GM23338 (cell line): ENCODE measurements around the gene NLRP7. TPM values are rescaled to one million over a fixed set of nuclear protein-coding genes. Genes with fewer than 3 reads are reported as not detected.

Experiments used
- ATAC-seq: fragments of 200-7000 bp; cut with Tn5 transposase; 3 replicates; pipeline ENCODE4 v1.9.1; 2020
- DNase-seq: peaks from one replicate; pipeline ENCODE4 v3.0.0-alpha.2; 2015; ENCODE audit warnings: low spot score
- H2AFZ ChIP-seq: fragments of 200-600 bp; sonication (generic); 2 replicates; pipeline ENCODE4 v1.8.0; 2016; ENCODE audit warnings: antibody characterized with exemption, mild to moderate bottlenecking, moderate library complexity
- H3F3A ChIP-seq: fragments of 200-600 bp; sonication (generic); replicated peaks from 2 replicates; pipeline ENCODE4 v1.8.0; 2017; ENCODE audit warnings: antibody characterized with exemption, mixed run types, low read depth
- H3K27ac ChIP-seq: fragments of 200-600 bp; sonication (generic); 2 replicates; pipeline ENCODE4 v1.6.1; 2016; ENCODE audit warnings: low read depth
- H3K27me3 ChIP-seq: fragments of 200-600 bp; sonication (generic); 2 replicates; pipeline ENCODE4 v1.8.0; 2016; ENCODE audit warnings: mild to moderate bottlenecking, mixed run types, moderate library complexity; ENCODE audit not compliant: insufficient read depth
- H3K36me3 ChIP-seq: fragments of 200-600 bp; sonication (generic); 2 replicates; pipeline ENCODE4 v1.8.0; 2016; ENCODE audit warnings: mild to moderate bottlenecking; ENCODE audit not compliant: insufficient read depth
- H3K4me1 ChIP-seq: fragments of 200-600 bp; sonication (generic); 2 replicates; pipeline ENCODE4 v1.8.0; 2016; ENCODE audit warnings: mild to moderate bottlenecking, moderate library complexity; ENCODE audit not compliant: insufficient read depth
- H3K4me2 ChIP-seq: fragments of 200-600 bp; sonication (generic); 2 replicates; pipeline ENCODE4 v1.7.1; 2017; ENCODE audit warnings: mixed run types
- H3K4me3 ChIP-seq: fragments of 200-600 bp; sonication (generic); 2 replicates; pipeline ENCODE4 v1.6.1; 2016; ENCODE audit warnings: mixed run types
- H3K79me2 ChIP-seq: fragments of 200-600 bp; sonication (generic); replicated peaks from 2 replicates; pipeline ENCODE4 v1.8.0; 2017; ENCODE audit warnings: mild to moderate bottlenecking; ENCODE audit not compliant: insufficient read depth
- H3K9me2 ChIP-seq: fragments of 200-600 bp; sonication (generic); 2 replicates; pipeline ENCODE4 v1.8.0; 2017; ENCODE audit not compliant: insufficient read depth
- H4K20me1 ChIP-seq: fragments of 200-600 bp; sonication (generic); replicated peaks from 2 replicates; pipeline ENCODE4 v1.8.0; 2017; ENCODE audit warnings: mild to moderate bottlenecking; ENCODE audit not compliant: insufficient read depth
- H3K27ac Mint-ChIP-seq: 2 replicates; pipeline ENCODE4 v1.8.0; 2020; ENCODE audit warnings: inconsistent platforms, mild to moderate bottlenecking, moderate library complexity, mixed read lengths
- H3K27me3 Mint-ChIP-seq: 3 replicates; pipeline ENCODE4 v1.8.0; 2022; ENCODE audit warnings: low read depth, mild to moderate bottlenecking, moderate library complexity, mixed read lengths, inconsistent platforms; ENCODE audit not compliant: insufficient read depth, poor library complexity
- H3K36me3 Mint-ChIP-seq: 3 replicates; pipeline ENCODE4 v1.8.0; 2021; ENCODE audit warnings: low read depth, mild to moderate bottlenecking, inconsistent platforms, moderate library complexity, mixed read lengths
- H3K4me1 Mint-ChIP-seq: 3 replicates; pipeline ENCODE4 v1.8.0; 2020; ENCODE audit warnings: mild to moderate bottlenecking, inconsistent platforms, mixed read lengths
- H3K4me3 Mint-ChIP-seq: 3 replicates; pipeline ENCODE4 v1.8.0; 2021; ENCODE audit warnings: moderate library complexity, mild to moderate bottlenecking, inconsistent platforms, mixed read lengths
- H3K9me3 Mint-ChIP-seq: 3 replicates; pipeline ENCODE4 v1.8.0; 2020; ENCODE audit warnings: moderate library complexity, mild to moderate bottlenecking, inconsistent platforms, mixed read lengths
- CREB1 ChIP-seq: fragments of 250-450 bp; sonication (Bioruptor Pico); IDR thresholded peaks from 2 replicates; pipeline ENCODE4 v1.5.0; 2020; ENCODE audit warnings: low read depth, mild to moderate bottlenecking, moderate library complexity
- ETS1 ChIP-seq: IDR thresholded peaks from 2 replicates; pipeline ENCODE4 v1.6.1; 2016; ENCODE audit warnings: antibody characterized with exemption
- EZH2 ChIP-seq: fragments of 200-600 bp; sonication (generic); IDR thresholded peaks from one replicate; pipeline ENCODE4 v1.8.0; 2017; ENCODE audit warnings: antibody characterized with exemption, mild to moderate bottlenecking, low read depth; ENCODE audit not compliant: unreplicated experiment
- EZH2phosphoT487 ChIP-seq: fragments of 200-600 bp; sonication (generic); IDR thresholded peaks from one replicate; pipeline ENCODE4 v1.8.1; 2018; ENCODE audit warnings: antibody characterized with exemption; ENCODE audit not compliant: unreplicated experiment
- JUNB ChIP-seq: IDR thresholded peaks from one replicate; pipeline ENCODE4 v1.6.1; 2016; ENCODE audit warnings: antibody characterized with exemption; ENCODE audit not compliant: unreplicated experiment
- NANOG ChIP-seq: IDR thresholded peaks from 2 replicates; pipeline ENCODE4 v1.6.1; 2016; ENCODE audit warnings: antibody characterized with exemption, borderline replicate concordance
- POLR2AphosphoS5 ChIP-seq: IDR thresholded peaks from 2 replicates; pipeline ENCODE4 v1.6.1; 2016; ENCODE audit warnings: antibody characterized with exemption, low read depth
- STAT1 ChIP-seq: IDR thresholded peaks from one replicate; pipeline ENCODE4 v1.6.1; 2016; ENCODE audit warnings: antibody characterized with exemption; ENCODE audit not compliant: unreplicated experiment
- ZNF114 ChIP-seq: fragments of 250-450 bp; sonication (Bioruptor Pico); IDR thresholded peaks from 2 replicates; pipeline ENCODE4 v1.5.0; 2020; ENCODE audit warnings: mild to moderate bottlenecking, moderate library complexity
- ZNF331 ChIP-seq: fragments of 250-450 bp; sonication (Bioruptor Pico); IDR thresholded peaks from 2 replicates; pipeline ENCODE4 v1.5.0; 2020; ENCODE audit warnings: low read depth, mild to moderate bottlenecking, moderate library complexity
- ZNF462 ChIP-seq: fragments of 250-450 bp; sonication (Bioruptor Pico); IDR thresholded peaks from 2 replicates; pipeline ENCODE4 v1.5.0; 2020; ENCODE audit warnings: mild to moderate bottlenecking, moderate library complexity
- long read RNA-seq: library from polyadenylated mRNA; unstranded; transcript quantifications from one replicate; pipeline ENCODE4 v2.0.0, GENCODE V29; 2020; ENCODE audit not compliant: unreplicated experiment
- polyA plus RNA-seq: library from polyadenylated mRNA; unstranded; fragments of >200 nt; fragmentation: Nextera tagmentation; extraction: Ambion mirVana; gene quantifications from 2 replicates; pipeline ENCODE4 v1.2.1, GENCODE V29; 2016
- total RNA-seq: library from RNA; depleted of rRNA; stranded (reverse); fragments of >200 nt; shearing (Covaris generic); gene quantifications from 2 replicates; pipeline ENCODE4 v1.2.3, GENCODE V29; 2014; rRNA removed
- TF ChIP-seq, protein P1 (sequence below): IDR thresholded peaks from one replicate; pipeline ENCODE4 v1.6.1; 2018; ENCODE audit warnings: antibody characterized with exemption; ENCODE audit not compliant: unreplicated experiment
- TF ChIP-seq, protein P2 (sequence below), 2 experiments: fragments of 200-600 bp in 1 of 2; sonication (generic) in 1 of 2; conservative IDR thresholded peaks; 2 replicates each; pipeline versions ENCODE4 v1.5.1 to v1.6.1; 2016 to 2017; ENCODE audit warnings: antibody characterized with exemption in 2 of 2, low read depth in 2 of 2, mild to moderate bottlenecking in 2 of 2, moderate library complexity in 1 of 2

Gene NLRP7
- 1.8 and 2.2 TPM in 2 replicates for total RNA-seq
- 1.2 and 1.4 TPM in 2 replicates for polyA plus RNA-seq
- long read RNA-seq, result 0 reads

- ATAC-seq, result peak; percentile 36; the same call in 2 of the 3 replicates
- no peak within 1 kb of the TSS for H3K4me3 ChIP-seq
- peaks cover 4% of the 10 kb centered on the region; the same call in 2 of the 3 replicates for H3K9me3 Mint-ChIP-seq
- DNase-seq, result peak; percentile 36
- peak within 1 kb of the TSS; percentile 45; the same call in 1 of the 2 replicates for H2AFZ ChIP-seq
- H3K4me1 Mint-ChIP-seq, result peaks cover 12% of the 10 kb centered on the region
- H3K36me3 Mint-ChIP-seq, result no peaks in the 10 kb centered on the region
- no peak within 1 kb of the TSS for H3K27ac ChIP-seq
- H3K36me3 ChIP-seq, result no peaks in the 10 kb centered on the region
- no peaks in the 10 kb centered on the region for H3K27me3 ChIP-seq
- no peak within 1 kb of the TSS for H3K4me2 ChIP-seq
- H3K4me3 Mint-ChIP-seq, result no peak within 1 kb of the TSS
- H3K9me2 ChIP-seq, result no peaks in the 10 kb centered on the region
- no peak within 1 kb of the TSS for H3K27ac Mint-ChIP-seq
- TF ChIP-seq ZNF462 (no peak), ZNF331 (CRISPR knock-in tag) (no peak), NANOG (no peak), POLR2AphosphoS5 (no peak), ZNF114 (CRISPR knock-in tag) (no peak), ETS1 (no peak), CREB1 (CRISPR knock-in tag) (no peak), EZH2 (no peak), STAT1 (no peak), JUNB (no peak), EZH2phosphoT487 (no peak)
- TF ChIP-seq, protein P1, sequence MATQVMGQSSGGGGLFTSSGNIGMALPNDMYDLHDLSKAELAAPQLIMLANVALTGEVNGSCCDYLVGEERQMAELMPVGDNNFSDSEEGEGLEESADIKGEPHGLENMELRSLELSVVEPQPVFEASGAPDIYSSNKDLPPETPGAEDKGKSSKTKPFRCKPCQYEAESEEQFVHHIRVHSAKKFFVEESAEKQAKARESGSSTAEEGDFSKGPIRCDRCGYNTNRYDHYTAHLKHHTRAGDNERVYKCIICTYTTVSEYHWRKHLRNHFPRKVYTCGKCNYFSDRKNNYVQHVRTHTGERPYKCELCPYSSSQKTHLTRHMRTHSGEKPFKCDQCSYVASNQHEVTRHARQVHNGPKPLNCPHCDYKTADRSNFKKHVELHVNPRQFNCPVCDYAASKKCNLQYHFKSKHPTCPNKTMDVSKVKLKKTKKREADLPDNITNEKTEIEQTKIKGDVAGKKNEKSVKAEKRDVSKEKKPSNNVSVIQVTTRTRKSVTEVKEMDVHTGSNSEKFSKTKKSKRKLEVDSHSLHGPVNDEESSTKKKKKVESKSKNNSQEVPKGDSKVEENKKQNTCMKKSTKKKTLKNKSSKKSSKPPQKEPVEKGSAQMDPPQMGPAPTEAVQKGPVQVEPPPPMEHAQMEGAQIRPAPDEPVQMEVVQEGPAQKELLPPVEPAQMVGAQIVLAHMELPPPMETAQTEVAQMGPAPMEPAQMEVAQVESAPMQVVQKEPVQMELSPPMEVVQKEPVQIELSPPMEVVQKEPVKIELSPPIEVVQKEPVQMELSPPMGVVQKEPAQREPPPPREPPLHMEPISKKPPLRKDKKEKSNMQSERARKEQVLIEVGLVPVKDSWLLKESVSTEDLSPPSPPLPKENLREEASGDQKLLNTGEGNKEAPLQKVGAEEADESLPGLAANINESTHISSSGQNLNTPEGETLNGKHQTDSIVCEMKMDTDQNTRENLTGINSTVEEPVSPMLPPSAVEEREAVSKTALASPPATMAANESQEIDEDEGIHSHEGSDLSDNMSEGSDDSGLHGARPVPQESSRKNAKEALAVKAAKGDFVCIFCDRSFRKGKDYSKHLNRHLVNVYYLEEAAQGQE, result no peak
- TF ChIP-seq, protein P2, sequence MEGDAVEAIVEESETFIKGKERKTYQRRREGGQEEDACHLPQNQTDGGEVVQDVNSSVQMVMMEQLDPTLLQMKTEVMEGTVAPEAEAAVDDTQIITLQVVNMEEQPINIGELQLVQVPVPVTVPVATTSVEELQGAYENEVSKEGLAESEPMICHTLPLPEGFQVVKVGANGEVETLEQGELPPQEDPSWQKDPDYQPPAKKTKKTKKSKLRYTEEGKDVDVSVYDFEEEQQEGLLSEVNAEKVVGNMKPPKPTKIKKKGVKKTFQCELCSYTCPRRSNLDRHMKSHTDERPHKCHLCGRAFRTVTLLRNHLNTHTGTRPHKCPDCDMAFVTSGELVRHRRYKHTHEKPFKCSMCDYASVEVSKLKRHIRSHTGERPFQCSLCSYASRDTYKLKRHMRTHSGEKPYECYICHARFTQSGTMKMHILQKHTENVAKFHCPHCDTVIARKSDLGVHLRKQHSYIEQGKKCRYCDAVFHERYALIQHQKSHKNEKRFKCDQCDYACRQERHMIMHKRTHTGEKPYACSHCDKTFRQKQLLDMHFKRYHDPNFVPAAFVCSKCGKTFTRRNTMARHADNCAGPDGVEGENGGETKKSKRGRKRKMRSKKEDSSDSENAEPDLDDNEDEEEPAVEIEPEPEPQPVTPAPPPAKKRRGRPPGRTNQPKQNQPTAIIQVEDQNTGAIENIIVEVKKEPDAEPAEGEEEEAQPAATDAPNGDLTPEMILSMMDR (conservative IDR thresholded peaks at IDR 0.05; ENCODE audit: low read depth in 2 of 2), result no peak
- no peaks in the 10 kb centered on the region for H3K79me2 ChIP-seq
- peaks cover 14% of the 10 kb centered on the region for H3K4me1 ChIP-seq
- H3K27me3 Mint-ChIP-seq, result peaks cover 3% of the 10 kb centered on the region
- no peaks in the 10 kb centered on the region for H3F3A ChIP-seq
- H4K20me1 ChIP-seq, result no peaks in the 10 kb centered on the region
Measured at GRCh38 chr19:54947381-54947780, at the start of gene NLRP7. Gene NLRP7, minus strand, starts transcription at chr19:54947530.
